HG03103 (cell line): Measurements from ENCODE around the gene LENEP.
"Not testable (repeated sequence)": the region's sequence is repeated elsewhere in the genome, so short reads cannot be mapped to it uniquely, and the experiment has no call there.

Experiments
- ATAC-seq: cut with Tn5 transposase; IDR thresholded peaks from one replicate; pipeline ENCODE4 v1.9.1; 2021; ENCODE audit warnings: low read depth; ENCODE audit not compliant: unreplicated experiment

Gene LENEP

GRCh38 chr1:154974102-154974807 is 19.1 kb upstream of the LENEP start, which contains the start of gene CKS1B:
Gene CKS1B, plus strand, starts transcription at chr1:154974681. Its CDS starts 65 bp downstream, at chr1:154974746.
- ATAC-seq = peak; percentile 66

- peak; percentile 33 for ATAC-seq
These were observed 18.5 kb upstream of the LENEP start for GRCh38 chr1:154974808-154975408.

- ATAC-seq = no peak
These were observed 17.9 kb upstream of the LENEP start for GRCh38 chr1:154975409-154976059.

DNA sequence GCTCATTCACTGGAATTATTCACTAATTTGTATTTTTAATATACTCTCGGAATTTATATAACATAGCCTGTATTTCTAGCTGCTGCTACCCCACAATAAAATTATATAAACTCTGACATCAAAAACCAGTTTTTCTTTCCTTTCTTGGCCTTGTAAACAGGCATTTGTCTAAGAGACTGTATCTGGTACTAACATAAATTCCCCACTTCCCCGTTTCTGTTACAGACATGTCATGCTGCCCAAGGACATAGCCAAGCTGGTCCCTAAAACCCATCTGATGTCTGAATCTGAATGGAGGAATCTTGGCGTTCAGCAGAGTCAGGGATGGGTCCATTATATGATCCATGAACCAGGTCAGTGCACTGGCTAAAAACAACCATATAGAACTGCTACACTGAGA is 15.6 kb upstream of the LENEP start:
- not testable (repeated sequence) for ATAC-seq

DNA sequence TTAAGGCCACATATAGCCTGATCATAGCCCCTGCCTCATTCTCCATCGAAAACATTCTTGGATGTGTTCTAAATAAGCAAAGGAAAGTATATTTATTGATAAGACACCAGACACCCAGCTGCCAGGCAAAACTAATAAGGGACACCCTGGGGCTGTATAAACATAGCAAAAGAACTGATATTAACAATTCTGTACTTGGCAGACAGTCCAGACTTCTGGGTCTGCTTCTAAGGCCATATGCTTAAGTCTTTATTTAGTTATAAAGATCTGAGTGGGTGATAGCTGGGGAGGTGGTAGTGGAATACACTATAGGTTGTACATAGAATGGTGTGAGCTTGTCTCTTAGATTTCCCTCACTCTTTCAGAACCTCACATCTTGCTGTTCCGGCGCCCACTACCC is 15.0 kb upstream of the LENEP start:
- no peak for ATAC-seq

- no peak for ATAC-seq
These were observed 11.0 kb upstream of the LENEP start for GRCh38 chr1:154982341-154982740.

- peak; percentile 95 for ATAC-seq
These were observed 10.3 kb upstream of the LENEP start, which contains the start of gene FLAD1 for GRCh38 chr1:154982897-154983648. Gene FLAD1, plus strand, starts transcription at chr1:154983344. Its CDS starts 351 bp downstream, at chr1:154983695.

DNA sequence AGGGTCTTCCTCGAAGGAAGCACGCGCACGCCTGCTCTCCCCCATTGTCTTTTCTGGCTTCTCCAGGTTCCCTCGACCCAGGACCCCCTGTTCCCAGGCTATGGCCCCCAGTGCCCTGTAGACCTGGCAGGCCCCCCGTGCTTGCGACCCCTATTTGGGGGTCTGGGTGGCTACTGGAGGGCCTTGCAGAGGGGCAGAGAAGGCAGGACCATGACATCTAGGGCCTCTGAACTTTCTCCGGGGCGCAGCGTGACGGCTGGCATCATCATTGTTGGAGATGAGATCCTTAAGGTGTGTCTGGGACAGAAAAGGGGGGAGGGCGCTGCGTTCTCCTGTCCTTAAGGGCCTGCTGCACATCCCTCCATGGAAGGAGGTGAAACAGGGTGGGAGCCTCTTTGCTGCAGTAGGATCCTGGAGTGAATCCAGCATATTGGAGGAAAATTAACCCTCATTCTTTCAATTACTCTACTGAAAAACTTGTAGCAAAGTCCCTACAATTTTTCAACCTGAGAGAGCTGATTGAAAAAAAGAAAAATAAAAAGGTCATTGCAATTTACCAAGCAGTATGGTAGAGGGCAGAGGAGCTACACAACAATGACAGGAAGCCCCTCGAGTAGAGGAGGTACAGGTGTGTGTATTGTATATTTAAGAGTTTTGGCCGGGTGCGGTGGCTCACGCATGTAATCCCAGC is 9.5 kb upstream of the LENEP start:
- no peak for ATAC-seq

GRCh38 chr1:154986736-154987135 is 6.7 kb upstream of the LENEP start:
- not testable (repeated sequence) for ATAC-seq

DNA sequence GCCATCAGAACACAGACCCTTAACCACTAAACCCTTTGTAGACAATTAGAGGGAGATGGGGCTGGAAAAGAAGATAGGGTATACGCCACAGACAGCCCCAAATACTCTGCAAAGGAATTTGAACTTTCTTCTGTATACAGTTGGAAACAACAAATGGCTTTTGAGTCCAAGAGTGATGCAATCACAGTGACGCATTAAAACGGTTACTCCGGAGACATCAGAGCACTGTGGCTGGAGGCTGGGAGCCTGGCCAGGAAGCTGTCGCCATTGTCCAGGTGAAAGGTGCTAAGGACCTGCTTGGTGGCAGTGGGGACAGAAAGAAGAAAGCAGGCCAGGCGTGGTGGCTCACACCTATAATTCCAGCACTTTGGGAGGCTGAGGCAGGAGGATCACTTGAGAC is 6.1 kb upstream of the LENEP start:
- no peak for ATAC-seq

- ATAC-seq = no peak
These were observed 5.1 kb upstream of the LENEP start for GRCh38 chr1:154988058-154988954.

DNA sequence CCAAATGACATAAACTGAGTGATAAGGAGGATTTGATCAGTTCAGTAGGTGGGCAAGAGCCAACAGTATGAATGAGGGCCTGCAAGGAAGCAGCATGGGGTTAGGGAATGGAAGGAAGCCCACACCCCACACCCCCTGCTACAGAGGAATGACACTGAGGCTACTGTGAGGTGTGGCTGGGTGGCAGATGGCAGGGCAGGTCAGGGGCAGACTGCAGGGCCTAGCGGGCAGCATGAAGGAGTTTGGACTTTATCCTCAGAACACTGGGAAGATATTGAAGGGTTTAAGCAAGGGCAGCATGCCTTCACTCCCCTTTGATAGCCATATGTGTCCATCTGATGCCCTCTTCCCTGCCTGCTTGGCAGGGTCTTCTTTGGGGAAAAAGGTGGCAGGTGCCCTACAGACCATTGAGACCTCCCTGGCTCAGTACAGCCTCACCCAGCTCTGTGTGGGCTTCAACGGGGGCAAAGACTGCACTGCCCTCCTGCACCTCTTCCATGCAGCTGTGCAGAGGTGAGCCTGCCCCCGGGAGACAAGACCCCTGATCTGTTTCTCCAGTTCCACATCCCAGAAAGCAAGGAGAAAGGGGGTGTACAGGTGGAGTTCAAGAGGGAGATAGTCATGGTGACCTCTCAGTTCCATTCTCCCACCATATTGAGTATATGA is 4.1 kb upstream of the LENEP start:
- ATAC-seq = no peak

- no peak for ATAC-seq
These were observed 3.1 kb upstream of the LENEP start for GRCh38 chr1:154990276-154990675.

DNA sequence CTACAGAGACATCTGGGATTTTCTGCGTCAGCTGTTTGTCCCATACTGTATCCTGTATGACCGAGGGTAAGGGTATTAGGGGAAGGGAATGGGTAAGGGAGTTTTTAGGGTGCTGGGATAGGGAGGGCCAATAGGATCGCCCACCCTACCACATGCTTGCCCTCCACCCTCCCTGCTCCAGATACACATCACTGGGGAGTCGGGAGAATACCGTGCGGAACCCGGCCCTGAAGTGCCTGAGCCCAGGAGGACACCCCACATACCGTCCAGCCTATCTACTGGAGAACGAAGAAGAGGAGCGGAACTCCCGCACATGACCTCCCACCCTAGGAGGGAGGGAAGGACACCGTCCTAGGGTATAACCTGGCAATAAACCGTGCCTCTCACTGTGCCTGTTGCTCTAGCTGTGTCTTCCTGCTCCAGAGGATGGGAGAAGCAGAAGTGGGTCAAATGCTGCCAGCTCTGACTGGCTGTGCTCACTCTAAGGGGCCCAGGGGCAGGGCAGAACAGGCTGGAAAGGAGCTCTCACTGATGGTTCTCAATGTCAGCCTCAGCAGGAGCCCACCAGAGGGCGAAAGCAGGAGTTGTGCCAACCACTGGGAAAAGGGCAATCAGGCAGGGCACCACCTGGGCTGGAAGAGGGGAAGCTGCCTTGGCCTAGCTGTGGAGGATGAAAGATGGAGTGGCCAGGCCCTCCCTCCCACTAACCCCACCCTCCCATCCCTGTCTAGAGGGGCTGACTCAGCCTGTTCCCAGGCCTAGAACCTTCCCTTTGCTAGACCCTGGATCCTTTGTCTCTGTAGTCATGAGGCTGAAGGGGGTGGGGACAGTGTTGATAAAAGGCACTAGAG is 440 bp upstream of the LENEP start:
- no peak for ATAC-seq

DNA sequence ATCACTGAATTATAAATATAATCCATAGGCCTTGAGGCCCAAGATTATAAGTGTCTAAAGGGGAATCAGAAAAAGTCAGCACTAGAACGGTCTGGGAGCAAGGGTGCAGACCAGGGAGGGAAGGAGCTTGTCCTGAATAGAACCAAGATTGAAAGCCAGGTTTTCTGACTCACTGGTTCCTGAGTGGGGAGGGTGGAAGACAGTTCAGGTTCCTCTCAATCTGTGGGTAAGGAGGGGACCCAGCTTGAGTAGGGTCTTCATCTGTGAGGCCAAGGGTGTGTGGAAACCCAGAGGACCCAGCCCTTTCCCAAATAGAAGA is 842 bp downstream of the LENEP start:
- ATAC-seq = no peak

- ATAC-seq = no peak
These were observed 1.2 kb downstream of the LENEP start for GRCh38 chr1:154994591-154994990.

GRCh38 chr1:154995301-154995983 is 2.1 kb downstream of the LENEP start:
- ATAC-seq = not testable (repeated sequence)
